Cardiac muscle cell (in vitro differentiated cells and primary cell): ENCODE measurements around the gene IMMP2L. TPM values are rescaled to one million over a fixed set of nuclear protein-coding genes. Genes with fewer than 3 reads are reported as not detected.

Source experiments
- DNase-seq, 2 donors: peaks; one replicate each; pipeline versions ENCODE4 v3.0.0 to v3.0.0-alpha.2; 2010 to 2017; ENCODE audit warnings: low read depth in 1 of 2, low spot score in 1 of 2
- H3K27ac ChIP-seq: fragments of 200-600 bp; sonication (generic); 2 replicates; pipeline ENCODE4 v1.5.1; 2016
- H3K27me3 ChIP-seq: fragments of 200-600 bp; sonication (generic); 2 replicates; pipeline ENCODE4 v1.6.0; 2016; ENCODE audit warnings: control low read depth
- H3K36me3 ChIP-seq: fragments of 200-600 bp; sonication (generic); 2 replicates; pipeline ENCODE4 v1.5.1; 2016; ENCODE audit warnings: control low read depth
- H3K4me1 ChIP-seq: fragments of 200-600 bp; sonication (generic); 2 replicates; pipeline ENCODE4 v1.8.1; 2017; ENCODE audit warnings: low read depth, mild to moderate bottlenecking, mixed run types
- H3K4me3 ChIP-seq: fragments of 200-600 bp; sonication (generic); 2 replicates; pipeline ENCODE4 v1.5.1; 2016; ENCODE audit warnings: mild to moderate bottlenecking
- H3K9me3 ChIP-seq: fragments of 200-600 bp; sonication (generic); 2 replicates; pipeline ENCODE4 v1.5.1; 2017; ENCODE audit warnings: low read depth, mild to moderate bottlenecking, control low read depth
- CTCF ChIP-seq: IDR thresholded peaks from 2 replicates; pipeline ENCODE4 v1.5.1; 2012; ENCODE audit warnings: low read depth, mild to moderate bottlenecking, low read length
- polyA plus RNA-seq: library from polyadenylated mRNA; unstranded; fragments of >200 nt; fragmentation: Nextera tagmentation; extraction: Ambion mirVana; gene quantifications from 2 replicates; pipeline ENCODE4 v1.2.1, GENCODE V29; 2016
- total RNA-seq: library from RNA; depleted of rRNA; stranded (reverse); fragments of >200 nt; gene quantifications from 2 replicates; pipeline ENCODE4 v1.2.3, GENCODE V29; 2016

Gene IMMP2L
- total and polyA plus RNA-seq, 2 experiments from 2014 or later: 6.0 to 11.9 TPM

DNA sequence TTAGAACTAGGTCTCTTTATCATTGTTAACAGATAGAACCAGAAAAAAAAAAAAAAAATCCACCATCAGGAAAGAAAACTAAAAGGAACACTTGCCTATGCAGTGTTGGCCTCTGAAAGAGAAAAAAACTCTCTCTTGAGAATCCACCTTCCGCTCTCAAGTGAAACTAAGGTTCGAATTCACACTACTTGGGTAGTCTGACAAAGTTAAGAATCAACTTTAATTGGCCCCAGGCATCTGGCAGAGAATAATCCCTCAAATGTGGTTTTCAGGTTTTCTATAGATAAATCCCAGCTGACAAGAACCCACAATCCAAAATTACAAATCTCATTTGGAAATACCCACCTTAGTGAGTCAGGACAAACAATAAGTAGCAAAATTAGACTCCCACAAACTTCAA lies 671.1 kb downstream of the IMMP2L start:
- H3K4me1 ChIP-seq: no peaks in the 10 kb centered on the region
- H3K27ac ChIP-seq: no peak overlapping the region
- H3K9me3 ChIP-seq: no peaks in the 10 kb centered on the region
- H3K4me3 ChIP-seq: no peak overlapping the region
- H3K27me3 ChIP-seq: no peaks in the 10 kb centered on the region
- TF ChIP-seq CTCF: no peak
- H3K36me3 ChIP-seq: no peaks in the 10 kb centered on the region
- no peak for DNase-seq

GRCh38 chr7:110890101-110890500 lies 672.2 kb downstream of the IMMP2L start:
- peaks cover 5% of the 10 kb centered on the region for H3K4me1 ChIP-seq
- TF ChIP-seq CTCF: no peak
- no peak overlapping the region for H3K4me3 ChIP-seq
- DNase-seq: no peak
- H3K36me3 ChIP-seq: no peaks in the 10 kb centered on the region
- H3K27ac ChIP-seq: no peak overlapping the region
- no peaks in the 10 kb centered on the region for H3K9me3 ChIP-seq
- H3K27me3 ChIP-seq: no peaks in the 10 kb centered on the region

DNA sequence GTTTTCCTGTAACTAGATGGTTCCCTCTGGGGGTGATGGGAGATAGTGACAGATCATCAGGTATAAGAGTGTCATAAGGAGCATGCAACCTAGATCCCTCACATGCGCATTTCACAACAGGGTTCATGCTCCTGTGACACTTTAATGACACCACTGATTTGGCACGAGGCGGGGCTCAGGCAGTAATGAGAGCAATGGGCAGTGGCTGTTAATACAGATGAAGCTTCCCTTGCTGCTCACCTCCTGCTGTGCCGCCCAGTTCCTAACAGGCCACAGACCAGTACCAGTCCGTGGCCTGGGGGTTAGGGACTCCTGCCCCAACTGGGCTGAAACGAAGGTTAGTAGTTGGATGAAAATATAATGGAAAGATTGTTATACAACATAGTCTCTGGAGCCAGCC lies 673.0 kb downstream of the IMMP2L start:
- H3K27ac ChIP-seq: no peak overlapping the region
- H3K27me3 ChIP-seq: no peaks in the 10 kb centered on the region
- no peak for DNase-seq
- H3K4me3 ChIP-seq: no peak overlapping the region
- no peaks in the 10 kb centered on the region for H3K36me3 ChIP-seq
- no peaks in the 10 kb centered on the region for H3K9me3 ChIP-seq
- TF ChIP-seq CTCF: no peak
- H3K4me1 ChIP-seq: peaks cover 5% of the 10 kb centered on the region

DNA sequence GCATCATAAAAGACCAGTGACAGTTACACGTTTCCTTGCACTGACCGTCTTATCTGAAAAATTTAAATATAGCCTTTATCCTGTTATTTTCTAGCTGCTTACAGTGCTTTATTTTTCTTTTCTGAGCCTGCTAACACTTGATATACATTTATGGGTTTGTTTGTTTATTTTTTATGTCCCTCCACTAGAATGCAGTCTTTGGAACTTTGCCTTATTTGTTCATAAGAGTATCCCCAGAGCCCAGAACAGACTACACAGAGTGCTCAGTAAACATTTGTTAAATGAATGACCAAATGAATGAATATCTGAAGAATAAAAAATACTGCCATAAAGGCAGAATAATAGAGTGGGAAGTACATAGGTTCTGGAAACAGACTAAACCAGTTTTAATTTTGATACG lies 673.7 kb downstream of the IMMP2L start:
- Histone ChIP-seq H3K9me3 (no peaks in the 10 kb centered on the region), H3K4me1 (peaks cover 5% of the 10 kb centered on the region), H3K36me3 (no peaks in the 10 kb centered on the region), H3K27me3 (no peaks in the 10 kb centered on the region), H3K27ac (no peak overlapping the region), H3K4me3 (no peak overlapping the region)
- no peak for DNase-seq
- TF ChIP-seq CTCF: no peak

DNA sequence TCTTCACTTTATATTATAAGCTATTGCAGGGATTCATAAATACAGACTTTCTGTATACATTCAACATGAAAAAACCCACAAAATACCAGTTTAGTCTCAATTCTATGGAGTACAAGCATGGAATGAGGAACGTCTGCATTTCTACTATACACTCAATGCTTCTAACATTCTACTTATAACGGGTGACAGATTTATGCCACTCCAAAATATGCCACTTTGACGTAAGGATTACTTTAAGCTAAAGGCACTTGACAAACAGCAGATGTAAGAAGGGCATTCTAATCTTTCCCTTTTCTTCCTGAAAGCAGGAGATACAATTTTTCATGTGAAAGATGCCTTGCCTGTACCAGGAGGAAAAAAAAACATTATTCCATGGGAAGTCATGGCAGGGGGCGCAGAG lies 676.8 kb downstream of the IMMP2L start:
- DNase-seq: no peak
- peaks cover 5% of the 10 kb centered on the region for H3K4me1 ChIP-seq
- no peak for TF ChIP-seq CTCF
- H3K36me3 ChIP-seq: no peaks in the 10 kb centered on the region
- H3K27me3 ChIP-seq: no peaks in the 10 kb centered on the region
- H3K27ac ChIP-seq: no peak overlapping the region
- H3K9me3 ChIP-seq: no peaks in the 10 kb centered on the region
- H3K4me3 ChIP-seq: no peak overlapping the region

GRCh38 chr7:110881721-110882120 lies 680.6 kb downstream of the IMMP2L start:
- no peak overlapping the region for H3K27ac ChIP-seq
- no peaks in the 10 kb centered on the region for H3K27me3 ChIP-seq
- no peaks in the 10 kb centered on the region for H3K36me3 ChIP-seq
- no peak for DNase-seq
- no peak overlapping the region for H3K4me3 ChIP-seq
- TF ChIP-seq CTCF: no peak
- H3K9me3 ChIP-seq: no peaks in the 10 kb centered on the region
- peaks cover 12% of the 10 kb centered on the region for H3K4me1 ChIP-seq
